Upper lobe of left lung (tissue), 4 donors: ENCODE data around the gene IRS1.

ENCODE experiments used
- CTCF ChIP-seq, 6 experiments: fragments of 450-650 bp in 4 of 6; fragments of 200-600 bp in 2 of 6; sonication (generic) in 2 of 6; IDR thresholded peaks; one replicate each; pipeline ENCODE4 v1.5.1; 2016 to 2019; ENCODE audit warnings: antibody characterized with exemption in 6 of 6
- EP300 ChIP-seq, 4 donors: sonication (generic); formaldehyde crosslinking; IDR thresholded peaks; one replicate each; pipeline ENCODE4 v1.5.1; 2017; ENCODE audit warnings: antibody characterized with exemption in 4 of 4, control low read depth in 2 of 4
- POLR2A ChIP-seq, 4 donors: fragments of 450-650 bp; IDR thresholded peaks; one replicate each; pipeline ENCODE4 v1.5.1; 2016 to 2017; ENCODE audit warnings: antibody characterized with exemption in 4 of 4, mild to moderate bottlenecking in 2 of 4
- POLR2AphosphoS5 ChIP-seq, 2 donors: sonication (generic); formaldehyde crosslinking; IDR thresholded peaks; one replicate each; pipeline ENCODE4 v1.5.1; 2017; ENCODE audit warnings: antibody characterized with exemption in 2 of 2

DNA sequence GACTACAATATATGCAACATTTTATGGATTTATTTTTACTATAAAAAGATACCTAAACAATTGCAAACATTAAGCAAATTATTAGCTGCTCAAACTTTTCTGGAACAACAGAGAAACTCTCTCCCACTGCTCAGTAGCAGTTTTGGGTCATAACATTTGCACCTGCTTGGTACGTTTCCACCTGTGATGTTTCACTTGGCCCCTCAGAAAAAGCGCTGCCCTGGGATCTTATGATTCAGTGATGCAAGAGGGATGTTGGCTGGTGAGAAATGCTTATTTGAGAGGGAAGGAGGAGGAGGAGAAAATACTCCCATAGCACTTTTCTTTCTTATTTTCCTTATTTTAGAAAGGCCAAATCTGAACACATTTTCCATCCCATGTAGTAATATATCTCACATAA lies 9.2 kb downstream of the IRS1 start:
- no peak for TF ChIP-seq CTCF (IDR thresholded peaks at IDR 0.05)
- no peak for TF ChIP-seq POLR2AphosphoS5 (IDR thresholded peaks at IDR 0.05)
- TF ChIP-seq POLR2A (IDR thresholded peaks at IDR 0.05), result no peak
- TF ChIP-seq EP300 (IDR thresholded peaks at IDR 0.05), result no peak
